ENCODE data around the gene SLC1A1.
"Not testable (repeated sequence)": the region's sequence is repeated elsewhere in the genome, so short reads cannot be mapped to it uniquely, and the experiment has no call there.

Gene SLC1A1

GRCh38 chr9:4600368-4600767, 110.1 kb downstream of the SLC1A1 start:
- H3K27me3 ChIP-seq (ENCODE audit: insufficient read depth, low read depth) = no peaks in the 10 kb centered on the region
- no peak overlapping the region for H3K4me3 ChIP-seq (IDR thresholded peaks at IDR 0.05; ENCODE audit: insufficient read depth, low read depth, low read length)
- H3K9ac ChIP-seq = no peak overlapping the region
- H3K4me1 ChIP-seq (ENCODE audit: low read depth, poor library complexity, severe bottlenecking) = no peaks in the 10 kb centered on the region
- H2AFZ ChIP-seq (ENCODE audit: low read depth) = no peak overlapping the region
- no peaks in the 10 kb centered on the region for H4K20me1 ChIP-seq (ENCODE audit: insufficient read depth)
- no peaks in the 10 kb centered on the region for H3K79me2 ChIP-seq (ENCODE audit: insufficient read depth, low read depth)
- H3K36me3 ChIP-seq (ENCODE audit: insufficient read depth) = no peaks in the 10 kb centered on the region
- no peak overlapping the region for H3K27ac ChIP-seq
- TF ChIP-seq CTCF (conservative IDR thresholded peaks at IDR 0.05; ENCODE audit: low read depth, low read length) = no peak
- no peak overlapping the region for H3K4me2 ChIP-seq

GRCh38 chr9:4603830-4604229, 113.6 kb downstream of the SLC1A1 start:
- Histone ChIP-seq H3K4me2 (no peak overlapping the region), H3K9ac (no peak overlapping the region), H3K36me3 (ENCODE audit: insufficient read depth) (no peaks in the 10 kb centered on the region), H4K20me1 (ENCODE audit: insufficient read depth) (no peaks in the 10 kb centered on the region), H3K4me1 (ENCODE audit: low read depth, poor library complexity, severe bottlenecking) (no peaks in the 10 kb centered on the region), H3K27me3 (ENCODE audit: insufficient read depth, low read depth) (no peaks in the 10 kb centered on the region), H2AFZ (ENCODE audit: low read depth) (no peak overlapping the region), H3K79me2 (ENCODE audit: insufficient read depth, low read depth) (no peaks in the 10 kb centered on the region), H3K4me3 (IDR thresholded peaks at IDR 0.05; ENCODE audit: insufficient read depth, low read depth, low read length) (no peak overlapping the region), H3K27ac (no peak overlapping the region)
- no peak for TF ChIP-seq CTCF (conservative IDR thresholded peaks at IDR 0.05; ENCODE audit: low read depth, low read length)

GRCh38 chr9:4604678-4605095, 114.4 kb downstream of the SLC1A1 start:
- Histone ChIP-seq H3K27me3 (ENCODE audit: insufficient read depth, low read depth) (no peaks in the 10 kb centered on the region), H3K36me3 (ENCODE audit: insufficient read depth) (no peaks in the 10 kb centered on the region), H3K4me3 (IDR thresholded peaks at IDR 0.05; ENCODE audit: insufficient read depth, low read depth, low read length) (no peak overlapping the region), H3K4me2 (no peak overlapping the region), H3K27ac (no peak overlapping the region), H3K4me1 (ENCODE audit: low read depth, poor library complexity, severe bottlenecking) (no peaks in the 10 kb centered on the region), H3K79me2 (ENCODE audit: insufficient read depth, low read depth) (no peaks in the 10 kb centered on the region), H3K9ac (no peak overlapping the region), H2AFZ (ENCODE audit: low read depth) (no peak overlapping the region), H4K20me1 (ENCODE audit: insufficient read depth) (no peaks in the 10 kb centered on the region)
- TF ChIP-seq CTCF (conservative IDR thresholded peaks at IDR 0.05; ENCODE audit: low read depth, low read length) = peak; percentile 82

- H3K79me2 ChIP-seq (ENCODE audit: insufficient read depth, low read depth); H3K4me1 ChIP-seq (ENCODE audit: low read depth, poor library complexity, severe bottlenecking); H3K27me3 ChIP-seq (ENCODE audit: insufficient read depth, low read depth); H3K36me3 ChIP-seq (ENCODE audit: insufficient read depth); H2AFZ ChIP-seq (ENCODE audit: low read depth); H3K27ac ChIP-seq; H3K9ac ChIP-seq; H3K4me2 ChIP-seq; H4K20me1 ChIP-seq (ENCODE audit: insufficient read depth); H3K4me3 ChIP-seq (IDR thresholded peaks at IDR 0.05; ENCODE audit: insufficient read depth, low read depth, low read length): not testable (repeated sequence)
These were observed 115.8 kb downstream of the SLC1A1 start for GRCh38 chr9:4606033-4606432.

GRCh38 chr9:4614627-4615026, 124.4 kb downstream of the SLC1A1 start:
- Histone ChIP-seq H3K9ac (no peak overlapping the region), H4K20me1 (ENCODE audit: insufficient read depth) (no peaks in the 10 kb centered on the region), H3K36me3 (ENCODE audit: insufficient read depth) (no peaks in the 10 kb centered on the region), H3K4me2 (no peak overlapping the region), H3K4me3 (IDR thresholded peaks at IDR 0.05; ENCODE audit: insufficient read depth, low read depth, low read length) (no peak overlapping the region), H3K4me1 (ENCODE audit: low read depth, poor library complexity, severe bottlenecking) (no peaks in the 10 kb centered on the region), H3K27ac (no peak overlapping the region), H3K27me3 (ENCODE audit: insufficient read depth, low read depth) (no peaks in the 10 kb centered on the region), H3K79me2 (ENCODE audit: insufficient read depth, low read depth) (no peaks in the 10 kb centered on the region), H2AFZ (ENCODE audit: low read depth) (no peak overlapping the region)
- TF ChIP-seq CTCF (conservative IDR thresholded peaks at IDR 0.05; ENCODE audit: low read depth, low read length) = no peak

All from KMS-11 (cell line).